ENCODE data around the gene ONECUT1. TPM values are rescaled to one million over a fixed set of nuclear protein-coding genes. Genes with fewer than 3 reads are reported as not detected.
A peak's percentile ranks its signal among the peaks of the same experiment; 100 is the strongest.

ONECUT1 gene
- total RNA-seq, 2 donors from 2014 or later, result 1.8 to 5.3 TPM

- peak overlapping the region; percentile 22 for H3K4me3 ChIP-seq (ENCODE audit: low read length)
- peaks cover 45% of the 10 kb centered on the region for H3K4me1 Mint-ChIP-seq
- TF ChIP-seq CTCF (conservative IDR thresholded peaks at IDR 0.05), result no peak
- H3K4me3 Mint-ChIP-seq, result peak overlapping the region; percentile 63
- no peak overlapping the region for H3K27ac ChIP-seq (ENCODE audit: low read depth, low read length)
- no peaks in the 10 kb centered on the region for H3K9me3 Mint-ChIP-seq
- H3K36me3 ChIP-seq (ENCODE audit: control insufficient read depth, insufficient read depth, low read length), result no peaks in the 10 kb centered on the region
- H3K27ac Mint-ChIP-seq, result no peak overlapping the region
- no peaks in the 10 kb centered on the region for H3K9me3 ChIP-seq (ENCODE audit: control insufficient read depth, low read length)
- 0 to 1% methylated on average over 7 to 24 of the region's 27 CpGs for WGBS, 2 experiments (ENCODE audit: insufficient coverage in 1 of 2, insufficient read length in 1 of 2)
- H3K9ac ChIP-seq (ENCODE audit: extremely low read depth, low read length, poor library complexity, severe bottlenecking), result no peak overlapping the region
- DNase-seq, result peak; percentile 76
- H3K27me3 Mint-ChIP-seq (ENCODE audit: insufficient read depth), result peaks cover 78% of the 10 kb centered on the region
- H3K27me3 ChIP-seq (ENCODE audit: control insufficient read depth, insufficient read depth, low read length, poor library complexity, severe bottlenecking), result peaks cover 98% of the 10 kb centered on the region
- peaks cover 27% of the 10 kb centered on the region for H3K4me1 ChIP-seq (ENCODE audit: control insufficient read depth, insufficient read depth, low read length)
- H3K36me3 Mint-ChIP-seq (ENCODE audit: low read depth), result no peaks in the 10 kb centered on the region
Measured at GRCh38 chr15:52787549-52788098, 2.5 kb downstream of the ONECUT1 start.

GRCh38 chr15:52787123-52787503, 3.0 kb downstream of the ONECUT1 start:
- H3K27me3 ChIP-seq (ENCODE audit: control insufficient read depth, insufficient read depth, low read length, poor library complexity, severe bottlenecking), result peaks cover 98% of the 10 kb centered on the region
- TF ChIP-seq CTCF (conservative IDR thresholded peaks at IDR 0.05), result no peak
- peak overlapping the region; percentile 53 for H3K4me3 ChIP-seq (ENCODE audit: low read length)
- Mint-ChIP-seq H3K4me1 (peaks cover 42% of the 10 kb centered on the region), H3K27ac (no peak overlapping the region), H3K36me3 (ENCODE audit: low read depth) (no peaks in the 10 kb centered on the region), H3K9me3 (no peaks in the 10 kb centered on the region), H3K4me3 (peak overlapping the region; percentile 63), H3K27me3 (ENCODE audit: insufficient read depth) (peaks cover 80% of the 10 kb centered on the region)
- peak; percentile 82 for DNase-seq
- H3K4me1 ChIP-seq (ENCODE audit: control insufficient read depth, insufficient read depth, low read length), result peaks cover 25% of the 10 kb centered on the region
- no peak overlapping the region for H3K27ac ChIP-seq (ENCODE audit: low read depth, low read length)
- H3K36me3 ChIP-seq (ENCODE audit: control insufficient read depth, insufficient read depth, low read length), result no peaks in the 10 kb centered on the region
- 1 to 3% methylated on average over 14 to 24 of the region's 24 CpGs for WGBS, 2 experiments (ENCODE audit: insufficient coverage in 1 of 2, insufficient read length in 1 of 2)
- no peak overlapping the region for H3K9ac ChIP-seq (ENCODE audit: extremely low read depth, low read length, poor library complexity, severe bottlenecking)
- H3K9me3 ChIP-seq (ENCODE audit: control insufficient read depth, low read length), result no peaks in the 10 kb centered on the region

- peaks cover 20% of the 10 kb centered on the region for H3K4me1 ChIP-seq (ENCODE audit: control insufficient read depth, insufficient read depth, low read length)
- Mint-ChIP-seq H3K4me1 (peaks cover 37% of the 10 kb centered on the region), H3K36me3 (ENCODE audit: low read depth) (no peaks in the 10 kb centered on the region), H3K27me3 (ENCODE audit: insufficient read depth) (peaks cover 83% of the 10 kb centered on the region), H3K4me3 (peak overlapping the region; percentile 63), H3K27ac (no peak overlapping the region), H3K9me3 (no peaks in the 10 kb centered on the region)
- TF ChIP-seq CTCF (conservative IDR thresholded peaks at IDR 0.05), result no peak
- peaks cover 98% of the 10 kb centered on the region for H3K27me3 ChIP-seq (ENCODE audit: control insufficient read depth, insufficient read depth, low read length, poor library complexity, severe bottlenecking)
- H3K27ac ChIP-seq (ENCODE audit: low read depth, low read length), result no peak overlapping the region
- 4% methylated on average over 22 of the region's 28 CpGs; no CpG with 5 or more reads in 1 of the 2 experiments for WGBS, 2 experiments (ENCODE audit: insufficient coverage in 1 of 2, insufficient read length in 1 of 2)
- no peaks in the 10 kb centered on the region for H3K36me3 ChIP-seq (ENCODE audit: control insufficient read depth, insufficient read depth, low read length)
- no peak overlapping the region for H3K9ac ChIP-seq (ENCODE audit: extremely low read depth, low read length, poor library complexity, severe bottlenecking)
- H3K4me3 ChIP-seq (ENCODE audit: low read length), result peak overlapping the region; percentile 53
- H3K9me3 ChIP-seq (ENCODE audit: control insufficient read depth, low read length), result no peaks in the 10 kb centered on the region
- DNase-seq, result peak; percentile 81
Measured at GRCh38 chr15:52786436-52787122, 3.6 kb downstream of the ONECUT1 start.
